K562 (cell line): ENCODE measurements around the gene RAB31. TPM values are rescaled to one million over a fixed set of nuclear protein-coding genes. Genes with fewer than 3 reads are reported as not detected.

Experiments used
- ERF ChIP-seq: fragments of 450-650 bp; formaldehyde crosslinking; IDR thresholded peaks from 2 replicates; pipeline ENCODE4 v1.4.0; 2020; ENCODE audit warnings: mild to moderate bottlenecking, mixed read lengths
- ETV5 ChIP-seq: sonication (generic); formaldehyde crosslinking; IDR thresholded peaks from 2 replicates; pipeline ENCODE4 v1.4.0; 2020; ENCODE audit warnings: low read depth, mild to moderate bottlenecking, missing genetic modification reagents
- GABPB1 ChIP-seq: sonication (generic); formaldehyde crosslinking; IDR thresholded peaks from 2 replicates; pipeline ENCODE4 v1.8.0; 2022; ENCODE audit warnings: mild to moderate bottlenecking, missing genetic modification reagents
- HCFC1 ChIP-seq: IDR thresholded peaks from 2 replicates; pipeline ENCODE4 v1.6.1; 2012; ENCODE audit warnings: low read depth, low read length, improper control_type of control experiment
- KLF6 ChIP-seq: fragments of 250-450 bp; sonication (Bioruptor Pico); IDR thresholded peaks from 2 replicates; pipeline ENCODE4 v1.4.0; 2020; ENCODE audit warnings: mild to moderate bottlenecking, moderate library complexity, borderline replicate concordance
- MAZ ChIP-seq, 2 experiments: fragments of 450-650 bp in 1 of 2; sonication (generic) in 1 of 2; formaldehyde crosslinking; IDR thresholded peaks in 1 of 2; conservative IDR thresholded peaks in 1 of 2; 2 replicates each; pipeline versions ENCODE4 v1.4.0 to v1.5.0; 2020; ENCODE audit warnings: mild to moderate bottlenecking in 1 of 2, missing genetic modification reagents in 1 of 2
- NR2C1 ChIP-seq, 2 experiments: fragments of 450-650 bp; IDR thresholded peaks; 2 replicates each; pipeline ENCODE4 v1.6.1; 2017; ENCODE audit warnings: mild to moderate bottlenecking in 2 of 2, antibody characterized with exemption in 1 of 2, inconsistent platforms in 1 of 2, missing compliant biosample characterization in 1 of 2, missing genetic modification characterization in 1 of 2
- SIN3B ChIP-seq: fragments of 450-650 bp; IDR thresholded peaks from 2 replicates; pipeline ENCODE4 v1.6.1; 2017; ENCODE audit warnings: low read depth, mild to moderate bottlenecking, moderate library complexity
- TEAD4 ChIP-seq, 2 experiments: sonication (generic) in 1 of 2; formaldehyde crosslinking in 1 of 2; IDR thresholded peaks; 2 replicates each; pipeline versions ENCODE4 v1.6.1 to v1.8.0; 2012 to 2022; ENCODE audit warnings: borderline replicate concordance in 1 of 2, inconsistent platforms in 1 of 2, low read length in 1 of 2, mild to moderate bottlenecking in 1 of 2, missing genetic modification reagents in 1 of 2
- ZNF212 ChIP-seq: fragments of 450-650 bp; formaldehyde crosslinking; IDR thresholded peaks from 2 replicates; pipeline ENCODE4 v1.4.0; 2020; ENCODE audit warnings: mild to moderate bottlenecking
- polyA plus RNA-seq, 8 experiments: library from polyadenylated mRNA; depleted of rRNA in 4 of 8; stranded (reverse) in 5 of 8; unstranded in 3 of 8; fragments of >200 nt; fragmentation: Nextera tagmentation in 2 of 8; fragmentation: Illumina TruSeq in 1 of 8; extraction: Ambion mirVana in 2 of 8; extraction: Trizol in 1 of 8; gene quantifications; 2 replicates each; pipeline versions ENCODE4 v1.2.1 to v1.2.3, GENCODE V29; 2011 to 2014; ENCODE audit warnings: inconsistent platforms in 1 of 8, missing spikeins in 1 of 8
- total RNA-seq, 7 experiments: library from RNA; depleted of rRNA in 6 of 7; stranded (reverse); fragments of >200 nt in 6 of 7; fragmentation: Illumina TruSeq in 2 of 7; extraction: Trizol in 2 of 7; gene quantifications; 2 replicates each; pipeline versions ENCODE4 v1.2.1 to v1.2.3, GENCODE V29; 2011 to 2021; ENCODE audit warnings: low replicate concordance in 1 of 7
- TF ChIP-seq, protein P1 (sequence below), 2 experiments: IDR thresholded peaks; 2 replicates each; pipeline ENCODE4 v1.6.1; 2012; ENCODE audit warnings: improper control_type of control experiment in 2 of 2, low read depth in 2 of 2, low read length in 2 of 2, borderline replicate concordance in 1 of 2
- TF ChIP-seq, protein P2 (sequence below), 2 experiments: fragments of 450-650 bp; formaldehyde crosslinking in 1 of 2; IDR thresholded peaks; 2 replicates each; pipeline versions ENCODE4 v1.4.0 to v1.6.1; 2014 to 2020; ENCODE audit warnings: mild to moderate bottlenecking in 2 of 2, borderline replicate concordance in 1 of 2, low read depth in 1 of 2
- TF ChIP-seq, protein P3 (sequence below), 2 experiments: fragments of 250-450 bp in 1 of 2; fragments of 450-650 bp in 1 of 2; sonication (Bioruptor Pico) in 1 of 2; IDR thresholded peaks; 2 replicates each; pipeline versions ENCODE4 v1.6.1 to v1.8.0; 2016 to 2021; ENCODE audit warnings: mild to moderate bottlenecking in 2 of 2, moderate library complexity in 2 of 2, missing compliant biosample characterization in 1 of 2, missing genetic modification characterization in 1 of 2

RAB31 gene
- total and polyA plus RNA-seq, 9 of the 15 experiments (the other 6 are each of a cell fraction or from before 2014, with no cell fraction given): 20.7 to 70.4 (median 41.3) TPM

DNA sequence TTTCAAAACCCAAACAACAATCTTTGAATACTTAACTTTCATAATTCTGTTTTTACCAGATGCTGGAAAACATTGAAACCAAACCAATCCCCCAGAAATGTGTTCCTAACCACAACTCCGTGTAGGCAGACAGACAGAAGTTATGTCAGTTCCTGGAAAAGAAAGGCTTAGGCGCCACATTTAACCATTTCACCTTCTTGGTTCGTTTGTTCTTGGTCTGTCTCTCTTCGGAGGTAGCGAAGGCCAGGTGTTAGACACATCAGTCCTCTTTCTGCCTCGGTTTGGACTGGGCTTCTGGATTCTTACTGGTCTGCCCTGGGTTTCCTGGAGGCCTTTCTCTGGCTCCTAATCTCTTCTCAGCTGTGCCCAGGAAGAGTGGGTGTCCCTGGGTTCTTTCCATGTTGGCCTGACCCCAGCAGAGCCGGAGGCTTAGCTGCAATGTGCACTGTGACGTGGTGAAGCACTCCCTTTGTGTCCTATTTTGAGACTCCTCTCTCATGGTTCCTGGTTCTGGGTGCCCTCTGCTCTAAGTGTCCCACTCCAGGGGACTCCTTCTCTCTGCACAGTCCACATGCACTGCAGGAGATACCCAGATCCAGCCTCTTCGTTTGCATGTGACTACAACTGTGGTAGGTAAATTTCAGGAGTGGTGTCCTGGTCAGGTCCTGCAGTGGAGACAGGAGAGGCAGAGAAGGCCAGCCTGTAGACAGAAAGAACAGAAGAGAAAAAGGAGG is 23.1 kb upstream of the RAB31 start (continued):
- peak; percentile 66; the same call in 1 of the 2 replicates for TF ChIP-seq ETV5
- TF ChIP-seq, protein P1, sequence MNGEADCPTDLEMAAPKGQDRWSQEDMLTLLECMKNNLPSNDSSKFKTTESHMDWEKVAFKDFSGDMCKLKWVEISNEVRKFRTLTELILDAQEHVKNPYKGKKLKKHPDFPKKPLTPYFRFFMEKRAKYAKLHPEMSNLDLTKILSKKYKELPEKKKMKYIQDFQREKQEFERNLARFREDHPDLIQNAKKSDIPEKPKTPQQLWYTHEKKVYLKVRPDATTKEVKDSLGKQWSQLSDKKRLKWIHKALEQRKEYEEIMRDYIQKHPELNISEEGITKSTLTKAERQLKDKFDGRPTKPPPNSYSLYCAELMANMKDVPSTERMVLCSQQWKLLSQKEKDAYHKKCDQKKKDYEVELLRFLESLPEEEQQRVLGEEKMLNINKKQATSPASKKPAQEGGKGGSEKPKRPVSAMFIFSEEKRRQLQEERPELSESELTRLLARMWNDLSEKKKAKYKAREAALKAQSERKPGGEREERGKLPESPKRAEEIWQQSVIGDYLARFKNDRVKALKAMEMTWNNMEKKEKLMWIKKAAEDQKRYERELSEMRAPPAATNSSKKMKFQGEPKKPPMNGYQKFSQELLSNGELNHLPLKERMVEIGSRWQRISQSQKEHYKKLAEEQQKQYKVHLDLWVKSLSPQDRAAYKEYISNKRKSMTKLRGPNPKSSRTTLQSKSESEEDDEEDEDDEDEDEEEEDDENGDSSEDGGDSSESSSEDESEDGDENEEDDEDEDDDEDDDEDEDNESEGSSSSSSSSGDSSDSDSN (IDR thresholded peaks at IDR 0.05; ENCODE audit: borderline replicate concordance in 1 of 2, low read depth in 2 of 2, low read length in 2 of 2): 0 out of 4 replicates have a peak, but pooled peaks of 1 of the 2 experiments have one; percentile 68
- TF ChIP-seq HCFC1: no peak
- TF ChIP-seq, protein P2, sequence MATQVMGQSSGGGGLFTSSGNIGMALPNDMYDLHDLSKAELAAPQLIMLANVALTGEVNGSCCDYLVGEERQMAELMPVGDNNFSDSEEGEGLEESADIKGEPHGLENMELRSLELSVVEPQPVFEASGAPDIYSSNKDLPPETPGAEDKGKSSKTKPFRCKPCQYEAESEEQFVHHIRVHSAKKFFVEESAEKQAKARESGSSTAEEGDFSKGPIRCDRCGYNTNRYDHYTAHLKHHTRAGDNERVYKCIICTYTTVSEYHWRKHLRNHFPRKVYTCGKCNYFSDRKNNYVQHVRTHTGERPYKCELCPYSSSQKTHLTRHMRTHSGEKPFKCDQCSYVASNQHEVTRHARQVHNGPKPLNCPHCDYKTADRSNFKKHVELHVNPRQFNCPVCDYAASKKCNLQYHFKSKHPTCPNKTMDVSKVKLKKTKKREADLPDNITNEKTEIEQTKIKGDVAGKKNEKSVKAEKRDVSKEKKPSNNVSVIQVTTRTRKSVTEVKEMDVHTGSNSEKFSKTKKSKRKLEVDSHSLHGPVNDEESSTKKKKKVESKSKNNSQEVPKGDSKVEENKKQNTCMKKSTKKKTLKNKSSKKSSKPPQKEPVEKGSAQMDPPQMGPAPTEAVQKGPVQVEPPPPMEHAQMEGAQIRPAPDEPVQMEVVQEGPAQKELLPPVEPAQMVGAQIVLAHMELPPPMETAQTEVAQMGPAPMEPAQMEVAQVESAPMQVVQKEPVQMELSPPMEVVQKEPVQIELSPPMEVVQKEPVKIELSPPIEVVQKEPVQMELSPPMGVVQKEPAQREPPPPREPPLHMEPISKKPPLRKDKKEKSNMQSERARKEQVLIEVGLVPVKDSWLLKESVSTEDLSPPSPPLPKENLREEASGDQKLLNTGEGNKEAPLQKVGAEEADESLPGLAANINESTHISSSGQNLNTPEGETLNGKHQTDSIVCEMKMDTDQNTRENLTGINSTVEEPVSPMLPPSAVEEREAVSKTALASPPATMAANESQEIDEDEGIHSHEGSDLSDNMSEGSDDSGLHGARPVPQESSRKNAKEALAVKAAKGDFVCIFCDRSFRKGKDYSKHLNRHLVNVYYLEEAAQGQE (IDR thresholded peaks at IDR 0.05; ENCODE audit: borderline replicate concordance): no peak
- TF ChIP-seq, protein P2 (CRISPR knock-in tag; IDR thresholded peaks at IDR 0.05; ENCODE audit: low read depth): peak; percentile 20; the same call in 1 of the 2 replicates
- TF ChIP-seq TEAD4 (IDR thresholded peaks at IDR 0.05; ENCODE audit: low read length): peak; percentile 33; the same call in 1 of the 2 replicates
- no peak for TF ChIP-seq TEAD4 (CRISPR knock-in tag; IDR thresholded peaks at IDR 0.05; ENCODE audit: borderline replicate concordance)
- TF ChIP-seq ZNF212 (CRISPR knock-in tag): 0 out of 2 replicates have a peak, but pooled peaks have one; percentile 41
- TF ChIP-seq ERF (CRISPR knock-in tag): peak; percentile 82; the same call in 1 of the 2 replicates
- TF ChIP-seq MAZ (CRISPR knock-in tag; conservative IDR thresholded peaks at IDR 0.05 in 1 of 2, IDR thresholded peaks at IDR 0.05 in 1 of 2): peak in 1 of 2 experiments; percentile 66; a peak in 1 of 4 replicates
- TF ChIP-seq GABPB1 (CRISPR knock-in tag): no peak
- no peak for TF ChIP-seq NR2C1 (IDR thresholded peaks at IDR 0.05)
- TF ChIP-seq NR2C1 (tag; IDR thresholded peaks at IDR 0.05): peak; percentile 25; the same call in 1 of the 2 replicates
- TF ChIP-seq, protein P3, sequence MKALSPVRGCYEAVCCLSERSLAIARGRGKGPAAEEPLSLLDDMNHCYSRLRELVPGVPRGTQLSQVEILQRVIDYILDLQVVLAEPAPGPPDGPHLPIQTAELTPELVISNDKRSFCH (CRISPR knock-in tag; IDR thresholded peaks at IDR 0.05): no peak
- TF ChIP-seq, protein P3 (tag; IDR thresholded peaks at IDR 0.05): peak; percentile 75
- TF ChIP-seq SIN3B: no peak
- 0 out of 2 replicates have a peak, but pooled peaks have one; percentile 10 for TF ChIP-seq KLF6 (CRISPR knock-in tag)
